HG02981 (cell line): ENCODE results near the gene TMTC3.

Experiments
- ATAC-seq: cut with Tn5 transposase; IDR thresholded peaks from one replicate; pipeline ENCODE4 v1.9.1; 2021; ENCODE audit warnings: mild to moderate bottlenecking, moderate library complexity; ENCODE audit not compliant: unreplicated experiment

Gene TMTC3

DNA sequence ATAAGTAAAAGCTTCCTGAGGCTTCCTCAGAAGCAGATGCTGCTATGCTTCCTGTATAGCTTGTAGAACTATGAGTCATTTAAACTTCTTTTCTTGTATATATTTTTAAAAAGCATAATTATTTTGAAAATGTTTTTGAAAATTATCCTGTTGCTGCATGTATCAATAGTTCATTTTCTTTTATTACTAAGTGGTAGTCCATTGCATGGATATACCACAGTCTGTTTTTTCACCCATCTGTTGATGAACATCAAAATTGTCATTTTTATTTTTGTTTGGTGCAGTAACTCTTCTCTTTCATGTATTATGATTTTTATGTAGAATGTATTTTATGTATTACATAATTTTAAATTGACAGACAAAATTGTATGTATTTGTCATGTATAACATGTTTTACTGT is 81.4 kb downstream of the TMTC3 start:
- no peak for ATAC-seq

DNA sequence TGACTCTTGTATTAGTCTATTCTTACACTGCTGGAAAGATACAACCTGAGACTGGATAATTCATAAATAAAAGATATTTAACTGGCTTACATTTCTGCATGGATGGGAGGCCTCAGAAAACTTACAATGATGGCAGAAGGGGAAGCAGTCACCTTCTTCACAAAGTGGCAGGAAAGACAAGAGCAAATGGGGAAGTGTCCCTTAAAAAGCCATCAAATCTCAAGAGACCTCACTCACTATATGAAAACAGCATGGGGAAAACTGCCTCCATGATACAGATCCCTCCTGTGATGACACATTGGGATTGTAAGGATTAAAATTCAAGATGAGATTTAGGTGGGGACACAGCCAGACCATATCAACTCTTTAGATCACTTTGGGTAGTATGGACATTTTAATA is 83.7 kb downstream of the TMTC3 start:
- ATAC-seq: no peak

DNA sequence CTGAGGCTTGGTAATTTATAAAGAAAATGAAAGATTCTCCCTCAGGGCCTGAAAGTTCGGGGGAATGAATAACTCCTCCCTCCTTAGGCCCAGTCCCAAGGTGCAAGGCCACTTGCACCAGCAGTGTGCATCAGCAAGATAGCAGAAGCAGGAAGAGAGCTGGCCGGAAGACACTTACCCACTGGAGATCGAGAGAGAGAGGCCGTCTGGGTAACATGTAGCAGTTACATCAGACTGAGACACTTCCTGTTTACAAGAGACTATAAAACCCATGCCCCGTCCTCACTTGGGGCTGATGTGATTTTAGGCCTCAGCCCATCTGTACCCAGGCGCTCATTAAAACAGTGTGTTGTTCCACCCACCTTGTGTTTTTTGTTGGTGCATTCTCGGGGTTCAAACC is 85.2 kb downstream of the TMTC3 start:
- ATAC-seq: no peak

DNA sequence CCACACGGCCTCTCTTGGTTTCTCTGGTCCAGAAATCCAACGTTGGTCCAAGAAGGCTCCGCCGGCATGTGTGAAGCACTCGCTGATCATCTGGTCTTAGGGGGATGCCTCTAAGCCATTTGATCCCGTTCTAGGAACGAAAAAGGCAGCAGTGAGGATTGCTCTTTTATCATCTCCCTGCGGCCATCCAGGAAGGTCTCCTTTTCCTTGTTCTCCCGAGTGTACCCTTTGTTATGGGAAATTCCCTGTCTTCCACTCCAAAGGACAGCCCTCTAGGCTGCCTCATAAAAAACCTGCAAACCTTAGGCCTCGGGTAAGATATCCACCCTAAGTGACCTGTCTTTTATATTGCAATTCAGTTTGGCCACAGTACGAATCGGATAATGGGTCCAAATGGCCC is 85.8 kb downstream of the TMTC3 start:
- ATAC-seq: no peak

DNA sequence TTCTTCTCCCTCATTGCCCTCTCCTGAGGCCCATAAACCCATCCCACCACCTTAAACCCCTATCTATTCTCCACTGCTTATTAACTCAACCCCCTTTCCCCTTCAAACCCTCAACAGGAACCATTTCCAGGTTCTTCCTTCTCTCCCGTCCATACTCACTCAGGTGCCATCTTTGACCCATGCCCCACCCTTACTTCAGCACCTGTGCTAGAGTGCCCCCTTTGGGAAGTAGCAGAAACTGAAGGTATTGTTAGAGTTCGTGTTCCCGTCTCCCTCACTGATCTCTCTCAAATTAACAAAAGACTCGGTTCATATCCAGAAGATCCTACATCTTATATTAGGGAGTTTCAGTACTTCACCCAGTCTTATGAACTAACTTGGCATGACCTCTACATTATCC is 86.6 kb downstream of the TMTC3 start:
- ATAC-seq: no peak

DNA sequence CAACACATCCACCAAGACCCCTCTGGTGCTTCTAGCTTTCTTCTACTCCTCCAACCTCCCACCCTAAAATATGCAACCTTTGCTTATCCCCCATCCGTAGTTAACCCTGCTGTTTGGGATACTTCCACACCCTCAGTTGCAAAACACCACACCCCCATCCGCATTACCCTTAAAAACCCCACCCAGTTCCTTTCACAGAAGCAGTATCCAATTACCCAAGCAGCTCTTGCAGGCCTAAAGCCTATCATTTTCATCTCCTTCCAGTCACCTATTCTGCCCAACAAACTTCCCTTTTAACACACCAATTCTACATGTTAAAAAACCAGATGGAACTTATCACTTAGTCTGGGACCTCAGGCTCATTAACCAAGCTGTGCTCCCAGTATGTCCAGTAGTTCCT is 88.2 kb downstream of the TMTC3 start:
- ATAC-seq: no peak

DNA sequence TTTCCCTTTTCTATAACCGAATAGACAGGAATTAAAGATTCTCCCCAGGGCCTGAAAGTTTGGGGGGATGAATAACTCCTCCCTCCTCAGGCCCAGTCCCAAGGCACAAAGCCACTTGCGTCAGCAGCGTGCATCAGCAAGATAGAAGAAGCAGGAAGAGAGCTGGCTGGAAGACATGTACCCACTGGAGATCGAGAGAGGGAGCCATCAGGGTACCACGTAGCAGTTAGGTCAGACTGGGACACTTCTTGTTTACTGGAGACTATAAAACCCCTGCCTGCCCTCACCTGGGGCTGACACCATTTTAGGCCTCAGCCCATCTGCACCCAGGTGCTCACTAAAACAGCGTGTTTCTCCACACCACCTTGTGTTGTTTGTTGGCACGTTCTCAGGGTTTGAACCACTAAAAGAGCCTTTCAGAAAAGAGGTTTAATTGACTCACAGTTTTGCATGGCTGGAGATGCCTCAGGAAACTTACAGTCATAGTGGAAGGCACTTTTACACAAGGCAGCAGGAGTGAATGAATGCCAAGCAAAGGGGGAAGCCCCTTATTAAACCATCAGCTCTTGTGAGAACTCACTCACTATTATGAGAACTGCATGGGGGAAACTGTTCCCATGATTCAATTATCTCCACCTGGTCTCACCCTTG is 93.2 kb downstream of the TMTC3 start:
- ATAC-seq: no peak

DNA sequence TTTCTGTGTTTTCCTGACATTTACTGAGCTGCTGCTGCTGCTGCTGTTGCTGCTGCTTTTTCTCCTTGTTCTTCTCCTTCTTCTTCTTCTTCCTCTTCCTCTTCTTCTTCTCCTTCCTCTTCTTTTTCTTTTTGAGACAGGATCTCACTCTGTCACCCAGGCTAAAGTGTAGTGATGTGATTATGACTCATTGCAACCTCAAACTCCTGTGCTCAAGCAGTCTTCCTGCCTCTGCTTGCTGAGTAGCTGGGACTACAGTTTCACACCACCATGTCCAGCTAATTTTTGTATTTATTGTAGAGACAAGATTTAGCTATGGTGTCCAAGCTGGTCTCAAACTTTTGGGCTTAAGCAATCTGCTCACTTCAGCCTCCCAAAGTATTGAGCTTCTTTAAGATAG is 95.8 kb downstream of the TMTC3 start:
- no peak for ATAC-seq

DNA sequence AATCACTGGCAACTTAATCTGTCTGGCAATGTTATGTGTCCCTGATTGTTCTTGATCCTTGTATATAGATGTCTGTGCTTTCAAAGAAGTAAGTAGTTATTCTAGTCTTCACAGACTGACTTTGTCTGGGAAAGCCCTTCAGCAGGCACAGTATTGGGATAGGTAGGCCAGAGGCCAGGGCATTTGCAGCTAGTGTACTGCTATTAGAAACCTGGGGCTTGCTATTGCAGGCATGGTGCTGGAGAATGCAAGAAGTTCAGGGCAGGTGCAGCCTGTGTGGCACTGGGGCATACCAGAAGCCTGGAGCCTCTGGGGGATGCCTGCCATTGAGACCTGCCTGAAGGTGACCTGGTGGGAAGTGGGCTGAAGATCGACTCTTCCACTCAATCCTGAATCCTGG is 96.3 kb downstream of the TMTC3 start:
- no peak for ATAC-seq

DNA sequence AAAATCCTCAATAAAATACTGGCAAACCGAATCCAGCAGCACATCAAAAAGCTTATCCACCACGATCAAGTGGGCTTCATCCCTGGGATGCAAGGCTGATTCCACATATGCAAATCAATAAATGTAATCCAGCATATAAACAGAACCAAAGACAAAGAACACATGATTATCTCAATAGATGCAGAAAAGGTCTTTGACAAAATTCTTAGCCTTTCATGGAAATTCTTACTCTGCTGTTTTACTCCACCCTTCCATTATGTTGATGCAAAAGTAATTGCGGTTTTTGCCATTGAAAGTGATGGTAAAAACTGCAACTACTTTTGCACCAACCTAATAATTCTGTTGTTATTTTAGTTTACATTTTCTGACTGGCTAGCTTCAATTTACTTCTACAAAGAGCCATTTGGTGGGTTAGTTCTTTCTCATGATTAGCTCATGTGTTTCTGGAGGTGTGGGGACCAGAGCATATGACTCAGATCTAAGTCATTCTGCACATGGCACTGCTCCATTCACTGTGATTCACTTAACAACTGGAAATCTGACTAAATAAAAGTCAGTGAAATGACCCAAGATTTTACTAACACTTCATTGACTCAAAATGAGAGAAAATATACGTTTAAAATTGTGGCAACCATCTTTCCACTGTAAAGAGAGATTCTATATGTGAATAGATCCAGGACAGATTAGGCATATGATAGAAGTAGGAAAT is 99.9 kb downstream of the TMTC3 start:
- ATAC-seq: peak; percentile 60

DNA sequence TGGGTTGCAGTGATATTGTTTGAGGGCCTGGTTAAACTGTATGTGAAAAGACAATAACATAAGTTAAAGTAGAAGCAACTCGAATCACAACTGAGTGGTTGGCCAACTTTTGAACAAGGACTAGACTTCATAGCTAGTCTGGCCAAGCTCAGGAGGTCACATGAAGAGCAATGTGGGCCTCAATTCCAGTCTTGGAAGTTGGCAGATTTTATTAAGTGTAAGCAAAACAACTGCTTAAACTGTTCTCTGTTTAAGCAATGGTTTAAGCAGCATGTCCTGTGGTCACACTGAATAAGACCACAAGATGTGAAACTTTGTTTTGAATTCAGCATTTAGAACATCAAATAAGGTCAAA is 100.4 kb downstream of the TMTC3 start:
- ATAC-seq: peak; percentile 27

DNA sequence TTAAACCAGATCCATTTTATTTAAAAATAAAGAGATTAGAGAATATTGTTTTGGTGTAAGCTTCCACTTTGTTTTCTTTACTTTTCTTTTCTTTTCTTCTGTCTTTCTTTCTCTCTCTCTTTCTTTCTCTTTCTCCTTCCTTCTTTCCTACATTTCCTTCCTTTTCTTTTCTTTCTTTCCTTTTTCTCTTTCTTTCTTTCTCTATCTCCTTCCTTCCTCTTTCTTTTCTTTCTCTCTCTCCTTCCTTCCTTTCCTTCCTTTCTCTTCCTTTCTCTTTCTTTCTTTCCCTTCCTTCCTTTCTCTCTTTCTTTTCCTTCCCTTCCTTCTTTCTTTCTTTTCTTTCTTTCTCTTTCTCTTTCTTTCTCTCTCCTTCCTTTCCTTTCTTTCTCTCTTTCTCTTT is 100.8 kb downstream of the TMTC3 start:
- ATAC-seq: no peak

DNA sequence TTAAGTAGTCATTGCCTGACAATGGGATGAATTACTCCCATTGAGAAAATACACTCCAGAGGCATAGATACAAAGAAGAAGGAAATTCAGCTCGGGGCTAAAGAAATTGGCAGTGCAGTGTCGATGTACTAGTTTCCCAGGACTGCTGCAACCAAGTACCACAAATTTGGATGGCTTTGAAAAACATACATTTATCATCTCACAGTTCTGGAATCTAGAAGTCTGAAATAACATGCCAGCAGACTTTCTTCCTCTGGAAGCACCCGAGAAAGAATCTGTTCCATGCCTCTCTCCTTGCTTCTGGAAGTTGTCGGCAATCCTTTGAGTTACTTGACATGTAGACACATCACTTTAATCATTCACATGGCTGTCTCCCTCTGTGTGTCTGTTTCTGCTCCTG is 101.9 kb downstream of the TMTC3 start:
- ATAC-seq: no peak

DNA sequence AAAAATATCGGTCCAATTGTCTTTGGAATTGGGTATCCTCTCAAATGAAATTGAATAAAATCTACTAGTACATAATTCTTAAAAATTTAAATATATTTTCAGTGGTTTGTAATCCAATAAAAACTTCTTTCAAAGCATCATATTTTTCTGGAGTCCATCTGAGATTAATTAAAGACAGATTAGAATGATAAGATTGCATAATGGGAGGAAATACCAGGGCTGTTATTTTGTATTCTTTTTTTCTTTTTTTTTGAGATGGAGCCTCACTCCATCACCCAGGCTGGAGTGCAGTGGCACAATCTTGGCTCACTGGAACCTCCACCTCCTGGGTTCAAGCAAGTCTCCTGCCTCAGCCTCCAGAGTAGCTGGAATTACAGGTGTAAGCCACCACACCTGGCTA is 103.8 kb downstream of the TMTC3 start:
- ATAC-seq: no peak

DNA sequence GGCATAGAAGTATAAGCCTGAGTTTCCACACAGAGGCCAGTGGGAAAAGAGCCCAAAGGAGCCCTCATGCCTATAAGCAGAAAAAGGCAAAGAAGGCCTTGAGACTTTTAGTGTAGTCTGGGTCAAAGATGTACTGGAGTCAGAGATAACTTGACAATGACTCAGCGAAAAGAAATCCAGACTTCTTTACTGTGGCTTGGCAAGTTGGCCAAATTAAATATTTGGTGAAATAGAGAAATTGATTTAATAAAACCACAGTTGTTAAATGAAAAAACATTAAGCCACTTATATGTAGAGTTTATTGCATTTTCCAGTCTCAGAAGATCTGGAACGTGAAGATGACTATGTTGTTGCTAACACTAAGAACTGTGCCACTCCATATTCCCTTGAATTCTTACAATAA is 105.1 kb downstream of the TMTC3 start:
- ATAC-seq: no peak

DNA sequence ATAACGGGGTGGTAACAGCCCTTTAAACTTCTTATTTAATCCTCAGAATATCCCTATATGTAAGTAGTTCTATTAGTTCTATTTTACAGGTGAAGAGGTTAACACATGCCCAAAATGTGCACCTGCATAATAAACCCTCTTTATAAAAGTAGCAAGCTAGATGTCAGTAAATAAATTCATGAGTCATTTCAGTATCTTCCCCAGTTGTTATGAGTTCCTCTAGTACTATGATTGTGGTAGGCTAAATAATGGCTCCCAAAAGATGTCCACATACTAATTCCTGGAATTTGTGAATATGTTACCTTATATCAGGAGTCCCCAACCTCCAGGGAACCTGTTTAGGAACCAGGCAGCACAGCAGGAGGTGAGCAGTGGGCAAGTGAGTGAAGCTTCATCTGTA is 106.5 kb downstream of the TMTC3 start:
- ATAC-seq: no peak
